Fibroblast of the aortic adventitia (primary cell): ENCODE measurements around the gene WDR90. TPM values are rescaled to one million over a fixed set of nuclear protein-coding genes. Genes with fewer than 3 reads are reported as not detected.
A peak's percentile ranks its signal among the peaks of the same experiment; 100 is the strongest.

Experiments used
- DNase-seq: peaks from one replicate; pipeline ENCODE4 v3.0.0-alpha.2; 2010; ENCODE audit warnings: low read depth
- H3K4me3 ChIP-seq: 2 replicates; pipeline ENCODE4 v1.5.1; 2011; ENCODE audit warnings: low read depth, mild to moderate bottlenecking, control low read depth, low read length, moderate library complexity
- CTCF ChIP-seq: IDR thresholded peaks from 2 replicates; pipeline ENCODE4 v1.5.1; 2011; ENCODE audit warnings: mild to moderate bottlenecking, low read length, control low read depth, inconsistent platforms; ENCODE audit not compliant: insufficient read depth
- total RNA-seq: library from RNA; depleted of rRNA; stranded (reverse); fragments of >200 nt; gene quantifications from 2 replicates; pipeline ENCODE4 v1.2.3, GENCODE V29; 2012; ENCODE audit warnings: low replicate concordance

WDR90 gene
- total RNA-seq, 1 donor: 25.0 TPM

- DNase-seq: no peak
- TF ChIP-seq CTCF: no peak
- H3K4me3 ChIP-seq: no peak overlapping the region
These were observed 29.2 kb downstream of the WDR90 start for GRCh38 chr16:678209-678857.

GRCh38 chr16:678858-679813, 30.0 kb downstream of the WDR90 start:
- peak; percentile 44 for DNase-seq
- no peak for TF ChIP-seq CTCF
- peak overlapping the region; percentile 65 for H3K4me3 ChIP-seq

GRCh38 chr16:679814-680624, 30.9 kb downstream of the WDR90 start, which contains the start of gene STUB1:
Gene STUB1 (plus strand): TSS chr16:680410. CDS start chr16:680526, 116 bp downstream.
- peak; percentile 80 for DNase-seq
- TF ChIP-seq CTCF: no peak
- peak within 1 kb of the TSS; percentile 82 for H3K4me3 ChIP-seq

- no peak for DNase-seq
- TF ChIP-seq CTCF: no peak
- peak overlapping the region; percentile 82 for H3K4me3 ChIP-seq
These were observed 31.4 kb downstream of the WDR90 start for GRCh38 chr16:680625-680945.

GRCh38 chr16:680967-681745, 32.0 kb downstream of the WDR90 start:
- no peak for TF ChIP-seq CTCF
- peak overlapping the region; percentile 82 for H3K4me3 ChIP-seq
- DNase-seq: peak; percentile 63

GRCh38 chr16:681746-682427, 32.7 kb downstream of the WDR90 start:
- DNase-seq: no peak
- TF ChIP-seq CTCF: no peak
- peak overlapping the region; percentile 82 for H3K4me3 ChIP-seq
